GM12864 (cell line): Measurements from ENCODE around the gene HRG.

Experiments used
- DNase-seq: peaks from one replicate; pipeline ENCODE4 v3.0.0-alpha.2; 2011; ENCODE audit warnings: low read depth
- H3K4me3 ChIP-seq: 2 replicates; pipeline ENCODE4 v1.5.1; 2011; ENCODE audit warnings: mild to moderate bottlenecking, low read depth, low read length, control low read depth
- TF ChIP-seq, protein P1 (sequence below): IDR thresholded peaks from 2 replicates; pipeline ENCODE4 v1.5.1; 2011; ENCODE audit warnings: low read depth, mild to moderate bottlenecking, moderate library complexity, low read length, control low read depth, inconsistent platforms; ENCODE audit errors: missing control alignments

The HRG gene

DNA sequence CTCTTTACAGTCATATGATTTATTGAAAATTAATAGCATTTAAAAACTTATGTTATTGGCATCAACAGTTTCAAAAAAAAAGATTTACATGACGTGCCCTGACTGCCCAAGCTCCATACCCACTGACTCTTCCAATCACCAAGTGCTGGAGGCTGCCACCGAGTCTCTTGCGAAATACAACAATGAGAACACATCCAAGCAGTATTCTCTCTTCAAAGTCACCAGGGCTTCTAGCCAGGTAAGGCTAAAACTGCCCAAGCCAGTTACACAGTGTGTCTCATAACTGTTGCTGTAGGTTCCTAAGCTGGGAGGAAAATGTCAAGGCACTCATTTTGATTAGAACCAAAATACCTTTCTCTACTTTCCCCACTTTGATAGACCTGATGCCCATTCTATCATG, 21.1 kb upstream of the HRG start:
- DNase-seq = no peak
- H3K4me3 ChIP-seq = no peak overlapping the region
- TF ChIP-seq, protein P1, sequence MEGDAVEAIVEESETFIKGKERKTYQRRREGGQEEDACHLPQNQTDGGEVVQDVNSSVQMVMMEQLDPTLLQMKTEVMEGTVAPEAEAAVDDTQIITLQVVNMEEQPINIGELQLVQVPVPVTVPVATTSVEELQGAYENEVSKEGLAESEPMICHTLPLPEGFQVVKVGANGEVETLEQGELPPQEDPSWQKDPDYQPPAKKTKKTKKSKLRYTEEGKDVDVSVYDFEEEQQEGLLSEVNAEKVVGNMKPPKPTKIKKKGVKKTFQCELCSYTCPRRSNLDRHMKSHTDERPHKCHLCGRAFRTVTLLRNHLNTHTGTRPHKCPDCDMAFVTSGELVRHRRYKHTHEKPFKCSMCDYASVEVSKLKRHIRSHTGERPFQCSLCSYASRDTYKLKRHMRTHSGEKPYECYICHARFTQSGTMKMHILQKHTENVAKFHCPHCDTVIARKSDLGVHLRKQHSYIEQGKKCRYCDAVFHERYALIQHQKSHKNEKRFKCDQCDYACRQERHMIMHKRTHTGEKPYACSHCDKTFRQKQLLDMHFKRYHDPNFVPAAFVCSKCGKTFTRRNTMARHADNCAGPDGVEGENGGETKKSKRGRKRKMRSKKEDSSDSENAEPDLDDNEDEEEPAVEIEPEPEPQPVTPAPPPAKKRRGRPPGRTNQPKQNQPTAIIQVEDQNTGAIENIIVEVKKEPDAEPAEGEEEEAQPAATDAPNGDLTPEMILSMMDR = no peak

DNA sequence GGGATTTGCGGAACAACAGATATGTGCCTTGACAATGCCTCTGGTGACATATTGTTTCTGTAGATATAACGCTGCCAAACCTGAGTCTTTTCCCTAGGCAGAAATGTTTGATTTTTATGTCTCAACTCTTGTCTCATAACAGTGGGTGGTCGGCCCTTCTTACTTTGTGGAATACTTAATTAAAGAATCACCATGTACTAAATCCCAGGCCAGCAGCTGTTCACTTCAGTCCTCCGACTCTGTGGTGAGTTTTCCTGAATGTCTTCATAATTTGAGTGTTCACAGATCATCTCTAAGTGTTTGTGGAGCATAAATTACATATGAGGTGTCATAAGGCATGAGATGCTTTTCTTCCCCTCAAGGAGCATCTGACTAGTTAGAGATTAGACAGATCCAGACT, 19.7 kb upstream of the HRG start:
- TF ChIP-seq, protein P1 = no peak
- DNase-seq = no peak
- no peak overlapping the region for H3K4me3 ChIP-seq

DNA sequence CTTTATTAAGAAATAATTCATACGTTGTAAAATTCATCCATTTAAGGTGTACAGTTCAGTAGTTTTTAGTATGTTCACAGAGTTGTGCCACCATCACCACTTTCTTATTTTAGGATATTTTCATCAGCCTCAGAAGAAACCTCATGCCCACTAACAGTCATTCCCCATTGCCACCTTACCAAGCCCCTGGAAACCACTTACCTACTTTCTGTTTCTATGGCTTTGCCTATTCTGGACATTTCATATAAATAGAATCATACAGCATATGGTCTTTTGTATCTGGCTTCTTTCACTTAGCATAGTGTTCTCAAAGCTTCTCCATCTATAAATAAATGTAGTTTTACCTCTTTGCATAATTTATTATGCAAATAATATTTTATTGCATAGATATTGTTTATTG, 19.0 kb upstream of the HRG start:
- TF ChIP-seq, protein P1 = no peak
- no peak overlapping the region for H3K4me3 ChIP-seq
- DNase-seq = no peak

DNA sequence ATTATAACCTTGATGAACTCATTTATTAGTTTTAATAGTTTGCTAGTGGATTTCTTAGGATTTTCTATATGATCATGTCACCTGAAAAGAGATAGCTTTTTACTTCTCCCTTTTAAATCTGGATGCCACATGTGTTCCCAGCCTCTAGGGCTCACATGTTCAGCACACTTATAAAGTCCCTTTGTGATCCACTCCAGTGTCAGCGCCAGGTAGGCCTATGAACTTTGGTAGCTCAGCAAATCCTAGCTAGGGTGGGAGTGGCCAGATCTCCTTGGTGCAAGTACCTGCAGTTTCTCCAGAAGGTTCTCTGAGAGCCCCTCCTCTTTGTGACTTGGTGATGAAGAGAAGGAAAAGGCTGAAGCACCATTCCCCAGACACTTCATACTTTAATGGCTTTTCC, 17.0 kb upstream of the HRG start:
- no peak overlapping the region for H3K4me3 ChIP-seq

DNA sequence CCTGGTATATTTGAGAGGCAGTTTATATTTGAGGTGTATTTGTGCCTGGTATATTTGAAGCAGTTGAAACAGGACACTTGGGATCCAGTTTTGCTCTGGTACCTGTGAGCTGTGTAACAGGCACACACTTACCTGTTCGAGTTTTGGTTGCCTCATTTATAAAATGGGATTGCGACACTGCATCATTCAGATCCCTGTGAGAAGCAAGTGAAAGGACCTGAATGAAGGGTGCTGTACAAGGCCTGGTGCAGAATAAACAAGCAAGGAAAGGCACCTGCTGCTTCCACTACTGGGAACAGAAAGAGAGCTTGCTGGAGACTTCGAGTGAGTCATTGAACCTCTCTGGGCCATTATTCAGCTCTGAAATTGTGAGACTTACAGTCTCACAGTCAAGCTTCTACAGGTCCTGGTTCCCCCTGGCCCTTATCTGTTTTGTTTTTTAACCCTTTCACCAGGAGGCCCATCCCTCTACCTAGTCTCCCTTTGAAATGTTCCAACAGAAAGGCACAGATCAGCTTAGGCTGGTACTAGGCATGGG, 14.1 kb upstream of the HRG start:
- TF ChIP-seq, protein P1 = no peak
- H3K4me3 ChIP-seq = no peak overlapping the region
- DNase-seq = no peak

More for the DNA sequence above, 17.0 kb upstream of the HRG start:
- DNase-seq = no peak
- TF ChIP-seq, protein P1 = no peak

DNA sequence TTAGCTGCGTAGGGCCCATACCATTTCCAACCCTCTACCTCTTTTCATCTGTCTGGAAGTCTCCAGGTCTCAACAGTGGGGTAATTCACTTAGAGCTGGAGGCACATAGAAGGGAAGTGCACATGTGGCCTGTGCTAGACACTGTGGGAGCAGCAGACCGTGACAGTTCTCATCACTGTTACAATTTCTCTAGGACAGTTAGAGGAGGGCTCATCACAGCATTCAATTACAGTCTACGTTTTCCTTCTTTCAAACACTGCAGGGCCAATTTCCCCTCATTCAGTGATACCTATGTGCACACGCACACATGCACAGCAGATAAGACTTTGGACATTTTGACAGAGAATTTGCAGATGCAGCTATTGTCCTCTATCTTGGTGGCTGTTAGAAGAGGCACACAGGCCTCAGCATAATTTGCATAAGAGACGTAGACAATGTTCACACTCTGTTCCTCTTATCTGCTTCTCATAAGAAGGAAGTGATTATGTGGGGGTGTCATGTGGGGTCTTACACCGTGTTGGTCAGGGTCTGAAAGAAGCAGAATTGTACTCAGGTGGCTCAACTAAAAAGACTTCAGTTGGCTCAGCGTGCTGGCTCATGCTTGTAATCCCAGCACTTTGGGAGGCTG, 12.6 kb upstream of the HRG start:
- DNase-seq = peak; percentile 29
- TF ChIP-seq, protein P1 = no peak
- H3K4me3 ChIP-seq = no peak overlapping the region

DNA sequence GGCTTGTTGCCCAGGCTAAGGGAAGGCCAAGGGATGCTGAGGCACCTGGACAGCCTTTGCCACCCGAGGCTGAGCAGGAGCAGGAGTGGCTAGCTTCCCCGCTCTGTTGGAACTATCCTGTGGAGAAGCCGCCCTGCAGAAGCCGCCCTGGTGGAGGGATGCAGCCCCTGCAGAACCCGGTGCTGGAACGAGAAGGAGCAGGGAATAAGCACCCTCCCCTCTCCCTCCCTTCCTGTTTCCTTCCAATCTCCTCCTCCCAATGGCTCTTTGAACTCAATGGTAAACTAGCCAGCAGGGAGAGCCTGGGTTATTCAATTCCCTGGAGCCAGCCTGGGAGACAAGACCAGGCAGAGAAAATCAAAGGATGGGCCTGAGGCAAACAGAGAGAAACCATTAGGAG, 11.8 kb upstream of the HRG start:
- no peak overlapping the region for H3K4me3 ChIP-seq
- no peak for DNase-seq
- TF ChIP-seq, protein P1 = peak; percentile 16
